WTC11 (cell line): ENCODE data around the gene CTTNBP2.

Experiments
- FOXJ3 ChIP-seq: sonication (generic); formaldehyde crosslinking; IDR thresholded peaks from 2 replicates; pipeline ENCODE4 v1.9.0; 2021; ENCODE audit warnings: missing genetic modification reagents, mild to moderate bottlenecking, borderline replicate concordance
- NR2C2 ChIP-seq: sonication (generic); formaldehyde crosslinking; IDR thresholded peaks from 2 replicates; pipeline ENCODE4 v1.8.0; 2022; ENCODE audit warnings: mild to moderate bottlenecking, missing genetic modification reagents
- NR3C1 ChIP-seq: sonication (generic); formaldehyde crosslinking; conservative IDR thresholded peaks from 2 replicates; pipeline ENCODE4 v1.8.1; 2023; ENCODE audit warnings: low read depth, mild to moderate bottlenecking, missing genetic modification reagents
- RORB ChIP-seq: fragments of 250-450 bp; sonication (Bioruptor Pico); IDR thresholded peaks from 2 replicates; pipeline ENCODE4 v1.9.0; 2021; ENCODE audit warnings: mild to moderate bottlenecking
- ZNF232 ChIP-seq: sonication (generic); formaldehyde crosslinking; IDR thresholded peaks from 2 replicates; pipeline ENCODE4 v1.8.0; 2022; ENCODE audit warnings: mild to moderate bottlenecking, missing genetic modification reagents
- ZNF416 ChIP-seq: fragments of 250-450 bp; sonication (Bioruptor Pico); IDR thresholded peaks from 2 replicates; pipeline ENCODE4 v1.9.0; 2021; ENCODE audit warnings: mild to moderate bottlenecking, inconsistent platforms
- TF ChIP-seq, protein P1 (sequence below): sonication (generic); formaldehyde crosslinking; conservative IDR thresholded peaks from 2 replicates; pipeline ENCODE4 v1.8.1; 2022; ENCODE audit warnings: mild to moderate bottlenecking, missing genetic modification reagents
- TF ChIP-seq, protein P2 (sequence below): sonication (generic); formaldehyde crosslinking; IDR thresholded peaks from 2 replicates; pipeline ENCODE4 v1.8.1; 2023; ENCODE audit warnings: mild to moderate bottlenecking, missing genetic modification reagents, moderate library complexity
- TF ChIP-seq, protein P3 (sequence below): fragments of 200-600 bp; IDR thresholded peaks from 2 replicates; pipeline ENCODE4 v1.8.0; 2022; ENCODE audit warnings: antibody characterized with exemption
- TF ChIP-seq, protein P4 (sequence below): sonication (generic); formaldehyde crosslinking; IDR thresholded peaks from 2 replicates; pipeline ENCODE4 v1.8.0; 2022; ENCODE audit warnings: mild to moderate bottlenecking, missing genetic modification reagents
- TF ChIP-seq, protein P5 (sequence below): sonication (generic); formaldehyde crosslinking; IDR thresholded peaks from 2 replicates; pipeline ENCODE4 v1.8.1; 2022; ENCODE audit warnings: low read depth, missing genetic modification reagents, borderline replicate concordance
- TF ChIP-seq, protein P6 (sequence below): sonication (generic); formaldehyde crosslinking; IDR thresholded peaks from 2 replicates; pipeline ENCODE4 v1.8.1; 2022; ENCODE audit warnings: mild to moderate bottlenecking, missing genetic modification reagents, moderate library complexity, borderline replicate concordance

GRCh38 chr7:117724898-117725297, 148.3 kb downstream of the CTTNBP2 start:
- TF ChIP-seq, protein P1, sequence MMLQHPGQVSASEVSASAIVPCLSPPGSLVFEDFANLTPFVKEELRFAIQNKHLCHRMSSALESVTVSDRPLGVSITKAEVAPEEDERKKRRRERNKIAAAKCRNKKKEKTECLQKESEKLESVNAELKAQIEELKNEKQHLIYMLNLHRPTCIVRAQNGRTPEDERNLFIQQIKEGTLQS (CRISPR knock-in tag), result no peak
- TF ChIP-seq, protein P2, sequence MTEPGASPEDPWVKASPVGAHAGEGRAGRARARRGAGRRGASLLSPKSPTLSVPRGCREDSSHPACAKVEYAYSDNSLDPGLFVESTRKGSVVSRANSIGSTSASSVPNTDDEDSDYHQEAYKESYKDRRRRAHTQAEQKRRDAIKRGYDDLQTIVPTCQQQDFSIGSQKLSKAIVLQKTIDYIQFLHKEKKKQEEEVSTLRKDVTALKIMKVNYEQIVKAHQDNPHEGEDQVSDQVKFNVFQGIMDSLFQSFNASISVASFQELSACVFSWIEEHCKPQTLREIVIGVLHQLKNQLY, result no peak
- TF ChIP-seq, protein P3, sequence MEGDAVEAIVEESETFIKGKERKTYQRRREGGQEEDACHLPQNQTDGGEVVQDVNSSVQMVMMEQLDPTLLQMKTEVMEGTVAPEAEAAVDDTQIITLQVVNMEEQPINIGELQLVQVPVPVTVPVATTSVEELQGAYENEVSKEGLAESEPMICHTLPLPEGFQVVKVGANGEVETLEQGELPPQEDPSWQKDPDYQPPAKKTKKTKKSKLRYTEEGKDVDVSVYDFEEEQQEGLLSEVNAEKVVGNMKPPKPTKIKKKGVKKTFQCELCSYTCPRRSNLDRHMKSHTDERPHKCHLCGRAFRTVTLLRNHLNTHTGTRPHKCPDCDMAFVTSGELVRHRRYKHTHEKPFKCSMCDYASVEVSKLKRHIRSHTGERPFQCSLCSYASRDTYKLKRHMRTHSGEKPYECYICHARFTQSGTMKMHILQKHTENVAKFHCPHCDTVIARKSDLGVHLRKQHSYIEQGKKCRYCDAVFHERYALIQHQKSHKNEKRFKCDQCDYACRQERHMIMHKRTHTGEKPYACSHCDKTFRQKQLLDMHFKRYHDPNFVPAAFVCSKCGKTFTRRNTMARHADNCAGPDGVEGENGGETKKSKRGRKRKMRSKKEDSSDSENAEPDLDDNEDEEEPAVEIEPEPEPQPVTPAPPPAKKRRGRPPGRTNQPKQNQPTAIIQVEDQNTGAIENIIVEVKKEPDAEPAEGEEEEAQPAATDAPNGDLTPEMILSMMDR, result no peak
- TF ChIP-seq, protein P4, sequence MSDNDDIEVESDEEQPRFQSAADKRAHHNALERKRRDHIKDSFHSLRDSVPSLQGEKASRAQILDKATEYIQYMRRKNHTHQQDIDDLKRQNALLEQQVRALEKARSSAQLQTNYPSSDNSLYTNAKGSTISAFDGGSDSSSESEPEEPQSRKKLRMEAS (CRISPR knock-in tag), result no peak
- TF ChIP-seq NR3C1 (CRISPR knock-in tag) (no peak), ZNF416 (CRISPR knock-in tag) (no peak), RORB (no peak), NR2C2 (CRISPR knock-in tag) (no peak), ZNF232 (no peak), FOXJ3 (no peak)
- TF ChIP-seq, protein P5, sequence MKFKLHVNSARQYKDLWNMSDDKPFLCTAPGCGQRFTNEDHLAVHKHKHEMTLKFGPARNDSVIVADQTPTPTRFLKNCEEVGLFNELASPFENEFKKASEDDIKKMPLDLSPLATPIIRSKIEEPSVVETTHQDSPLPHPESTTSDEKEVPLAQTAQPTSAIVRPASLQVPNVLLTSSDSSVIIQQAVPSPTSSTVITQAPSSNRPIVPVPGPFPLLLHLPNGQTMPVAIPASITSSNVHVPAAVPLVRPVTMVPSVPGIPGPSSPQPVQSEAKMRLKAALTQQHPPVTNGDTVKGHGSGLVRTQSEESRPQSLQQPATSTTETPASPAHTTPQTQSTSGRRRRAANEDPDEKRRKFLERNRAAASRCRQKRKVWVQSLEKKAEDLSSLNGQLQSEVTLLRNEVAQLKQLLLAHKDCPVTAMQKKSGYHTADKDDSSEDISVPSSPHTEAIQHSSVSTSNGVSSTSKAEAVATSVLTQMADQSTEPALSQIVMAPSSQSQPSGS, result no peak
- TF ChIP-seq, protein P6, sequence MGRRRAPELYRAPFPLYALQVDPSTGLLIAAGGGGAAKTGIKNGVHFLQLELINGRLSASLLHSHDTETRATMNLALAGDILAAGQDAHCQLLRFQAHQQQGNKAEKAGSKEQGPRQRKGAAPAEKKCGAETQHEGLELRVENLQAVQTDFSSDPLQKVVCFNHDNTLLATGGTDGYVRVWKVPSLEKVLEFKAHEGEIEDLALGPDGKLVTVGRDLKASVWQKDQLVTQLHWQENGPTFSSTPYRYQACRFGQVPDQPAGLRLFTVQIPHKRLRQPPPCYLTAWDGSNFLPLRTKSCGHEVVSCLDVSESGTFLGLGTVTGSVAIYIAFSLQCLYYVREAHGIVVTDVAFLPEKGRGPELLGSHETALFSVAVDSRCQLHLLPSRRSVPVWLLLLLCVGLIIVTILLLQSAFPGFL, result no peak
